SK-N-MC (cell line): ENCODE measurements around the gene POLR2M.

Experiments used
- EZH2 ChIP-seq: fragments of 200-600 bp; sonication (generic); IDR thresholded peaks from one replicate; pipeline ENCODE4 v1.6.1; 2017; ENCODE audit warnings: antibody characterized with exemption
- POLR2AphosphoS5 ChIP-seq: IDR thresholded peaks from 2 replicates; pipeline ENCODE4 v1.6.1; 2012; ENCODE audit warnings: mild to moderate bottlenecking, low read depth, low read length, borderline replicate concordance

- TF ChIP-seq POLR2AphosphoS5 = no peak
- no peak for TF ChIP-seq EZH2
These were observed 26.2 kb downstream of the POLR2M start for GRCh38 chr15:57732526-57733331.
